Stimulated activated naive CD8-positive, alpha-beta T cell treated with anti-CD3 and anti-CD28 coated beads, Interleukin-15, Interleukin-2, amounts not matched to agents 100 U/mL and 50 U/mL, for 24 hours (primary cell): ENCODE results near the gene PMEPA1.

ENCODE experiments used
- ATAC-seq: fragments of 150-1000 bp; cut with Tn5 transposase; one replicate; pipeline ENCODE4 v1.10.0; 2021
- DNase-seq: peaks from one replicate; pipeline ENCODE4 v3.0.0; 2021

The PMEPA1 gene

GRCh38 chr20:57709823-57710799 lies at the start of gene PMEPA1:
Gene PMEPA1 (minus strand): TSS chr20:57710015. CDS start chr20:57709582, 433 bp downstream.
- ATAC-seq: peak; percentile 92
- peak; percentile 93 for DNase-seq

- no peak for DNase-seq
- no peak for ATAC-seq
Measured at GRCh38 chr20:57757767-57758166, 48.0 kb upstream of the PMEPA1 start.

DNA sequence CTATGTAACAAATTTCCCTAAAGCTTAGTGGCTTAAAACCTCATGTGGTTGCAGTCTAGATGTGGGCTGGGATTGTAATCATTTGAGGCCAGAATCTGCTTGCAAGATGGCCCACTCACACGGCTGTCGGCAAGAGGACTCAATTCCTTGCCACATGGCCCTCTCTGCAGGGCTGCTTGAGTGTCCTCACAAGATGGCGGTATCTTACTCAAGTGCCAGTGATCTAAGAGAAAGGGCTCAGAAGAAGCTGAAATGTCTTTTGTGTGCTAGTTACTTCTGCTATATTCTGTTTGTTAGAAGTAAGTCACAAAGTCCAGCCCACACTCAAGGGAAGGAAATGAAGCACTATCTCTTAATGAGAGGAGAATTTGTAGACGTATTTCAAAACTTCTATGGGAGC lies 47.1 kb upstream of the PMEPA1 start:
- no peak for ATAC-seq
- no peak for DNase-seq

DNA sequence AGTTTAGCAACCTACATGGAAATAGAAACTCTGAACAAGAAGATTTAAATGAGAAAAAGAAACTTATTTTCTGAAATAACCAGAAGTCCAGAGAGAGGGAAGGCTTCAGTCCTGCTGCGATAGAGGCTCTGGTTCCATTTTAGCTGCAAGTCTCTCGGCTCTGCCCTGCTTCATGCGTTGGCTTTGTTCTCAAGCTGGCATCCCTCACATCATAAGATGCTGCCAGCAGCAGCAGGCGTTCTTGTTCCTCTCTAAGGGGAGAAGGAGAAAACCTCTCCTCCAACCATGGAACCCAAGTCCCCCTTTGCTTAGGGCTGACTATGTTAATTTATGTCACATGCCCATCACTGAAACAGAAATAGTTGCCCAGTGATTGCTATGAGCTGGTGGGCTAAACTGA lies 46.4 kb upstream of the PMEPA1 start:
- no peak for ATAC-seq
- no peak for DNase-seq

GRCh38 chr20:57755609-57756008 lies 45.8 kb upstream of the PMEPA1 start:
- DNase-seq: no peak
- no peak for ATAC-seq

DNA sequence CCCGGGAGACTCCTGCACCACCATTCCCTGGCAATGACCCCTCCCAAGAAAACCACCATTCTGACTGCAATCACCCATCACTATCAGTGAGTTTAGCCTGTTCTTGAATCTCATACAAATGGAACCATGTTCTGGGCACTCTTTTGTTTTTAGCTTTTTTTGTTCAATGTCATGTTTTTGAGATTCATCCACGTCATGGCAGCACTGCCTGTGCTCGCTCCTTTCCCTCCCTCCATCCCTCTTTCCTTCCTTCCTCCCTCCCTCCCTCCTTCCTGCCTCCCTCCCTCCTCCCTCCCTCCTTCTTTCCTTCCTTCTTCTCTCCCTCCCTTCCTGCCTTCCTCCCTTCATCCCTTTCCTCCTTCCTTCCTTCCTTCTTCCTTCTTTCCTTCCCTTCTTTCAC lies 44.4 kb upstream of the PMEPA1 start:
- ATAC-seq: no peak
- no peak for DNase-seq

DNA sequence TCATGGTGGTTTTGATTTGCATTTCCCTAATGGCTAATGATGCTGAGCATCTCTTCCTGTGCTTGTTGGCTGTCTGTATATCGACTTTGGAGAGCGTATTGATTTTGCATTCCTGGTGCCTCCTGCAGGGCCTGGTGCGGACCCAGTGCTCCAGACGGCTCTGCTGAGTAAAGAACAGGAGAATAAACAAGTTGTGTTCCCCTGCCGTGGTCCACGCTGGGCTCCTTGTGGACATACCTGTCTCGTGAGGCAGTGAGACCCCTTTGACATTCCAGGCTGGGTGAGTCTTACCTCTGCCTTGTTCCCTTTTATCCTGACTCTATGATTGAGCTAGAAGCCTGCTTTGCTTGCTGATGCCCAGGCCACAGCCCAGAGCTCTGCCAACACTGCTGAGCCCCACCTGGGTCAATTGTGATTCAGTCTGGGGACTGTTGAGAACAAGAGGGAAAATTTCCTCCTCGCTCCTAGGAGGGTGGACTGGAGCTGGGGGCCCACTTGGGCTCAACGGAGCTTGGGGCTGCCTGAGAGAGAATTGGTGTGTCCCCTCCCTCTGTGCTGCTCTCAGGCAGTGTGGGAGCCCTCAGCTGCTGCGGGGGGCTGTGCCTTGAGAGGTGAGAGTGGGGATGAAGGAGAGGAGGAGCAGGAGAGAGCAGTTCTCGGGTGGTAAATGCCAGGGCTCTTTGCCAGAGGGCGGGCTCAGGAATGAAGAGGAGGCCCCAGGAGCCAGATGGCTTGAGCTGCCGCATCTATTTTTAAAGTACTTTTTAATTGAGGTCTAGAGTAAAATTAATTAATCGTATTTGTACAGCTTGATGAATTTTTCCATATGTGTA lies 43.7 kb upstream of the PMEPA1 start:
- DNase-seq (no peak), ATAC-seq (no peak)

DNA sequence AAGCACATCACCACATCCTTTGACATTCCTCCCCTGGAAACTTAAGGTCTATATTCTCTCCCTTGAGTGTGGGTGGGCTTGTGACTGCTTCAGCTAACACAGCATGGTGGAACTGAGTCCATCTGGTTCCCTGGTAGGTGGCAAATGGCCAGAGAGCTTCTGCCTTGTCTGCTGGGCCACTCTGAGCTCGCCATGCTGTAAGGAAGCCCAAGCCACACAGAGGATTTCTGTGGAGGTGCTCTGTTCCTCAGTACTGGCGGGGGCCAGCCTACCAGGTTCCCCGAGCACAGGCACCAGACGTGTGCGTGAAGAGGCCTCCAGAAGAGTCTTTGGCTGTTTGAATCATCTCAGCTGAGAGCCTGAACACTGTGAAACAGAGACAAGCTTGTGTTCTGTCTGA lies 41.6 kb upstream of the PMEPA1 start:
- DNase-seq (no peak), ATAC-seq (no peak)

DNA sequence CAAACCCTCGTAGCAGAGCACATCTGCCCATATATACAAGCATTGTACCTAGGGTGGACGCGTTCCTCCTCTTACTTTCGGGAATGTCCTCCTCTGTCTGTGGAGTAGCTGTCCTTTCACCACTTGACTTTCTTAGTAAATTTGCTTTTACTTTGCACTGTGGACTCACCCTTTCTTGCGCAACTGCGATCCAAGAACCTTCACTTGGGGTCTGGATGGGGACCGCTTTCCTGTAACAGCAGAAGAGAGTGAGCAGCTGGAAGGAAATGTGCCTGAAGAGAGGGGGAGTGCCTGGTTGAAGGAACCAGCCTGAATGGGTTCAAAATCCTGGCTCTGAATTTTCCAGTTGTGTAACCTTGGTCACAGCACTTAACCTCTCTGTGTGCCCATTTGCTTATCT lies 40.1 kb upstream of the PMEPA1 start:
- ATAC-seq: no peak
- no peak for DNase-seq

DNA sequence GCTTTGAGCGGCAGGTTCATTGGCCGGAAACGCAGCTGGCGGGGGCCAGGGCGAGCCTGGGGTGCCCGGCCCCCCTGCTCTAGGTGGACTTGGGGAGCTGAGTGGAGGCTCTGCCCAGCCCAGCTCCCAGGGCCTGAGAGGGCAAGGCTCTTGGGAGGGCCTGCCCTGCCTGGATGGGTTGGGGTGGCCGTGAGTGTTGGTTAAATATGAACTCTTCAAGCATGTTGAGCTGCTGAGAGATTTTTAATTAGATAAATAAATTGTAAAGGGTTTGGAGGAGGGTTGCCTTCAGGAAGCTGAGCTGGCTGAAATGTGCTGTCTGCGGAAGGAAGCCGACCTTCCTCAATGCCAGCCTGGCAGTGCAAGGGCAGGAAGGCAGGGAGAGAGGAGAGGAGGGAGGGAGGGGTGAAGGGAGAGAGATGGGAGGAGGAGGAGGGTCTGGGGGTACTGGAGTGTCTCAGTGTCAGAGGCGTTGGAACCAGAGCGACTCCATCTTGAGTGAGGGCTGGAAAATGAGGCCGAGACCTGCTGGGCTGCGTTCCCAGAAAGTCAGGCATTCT lies 39.4 kb upstream of the PMEPA1 start:
- no peak for DNase-seq
- no peak for ATAC-seq

DNA sequence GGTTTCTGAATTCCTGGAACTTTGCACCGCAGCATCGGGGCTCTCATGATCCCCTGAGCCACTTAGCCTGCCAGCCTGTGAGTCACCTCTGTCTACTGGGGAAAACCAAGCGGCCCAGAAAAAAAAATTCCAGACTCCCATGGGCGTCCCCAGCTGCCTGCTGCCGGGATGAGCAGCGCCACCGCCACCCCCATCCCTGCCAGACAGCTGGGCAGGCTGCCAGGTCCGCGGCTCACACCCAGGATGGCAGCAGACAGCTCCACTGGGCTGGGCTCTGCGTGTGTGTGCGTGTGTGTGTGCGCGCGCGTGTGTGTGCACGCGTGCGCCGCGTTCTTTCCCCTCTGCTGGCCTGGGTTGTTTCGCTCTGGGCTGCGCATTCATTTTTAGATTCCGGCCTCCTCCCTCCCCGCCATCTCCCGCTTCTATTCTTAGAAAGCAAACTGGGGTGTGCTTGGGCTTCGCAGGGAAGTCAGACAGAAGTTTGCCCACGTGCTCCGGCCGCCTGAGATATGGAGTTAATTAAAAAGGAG lies 38.9 kb upstream of the PMEPA1 start:
- DNase-seq (peak; percentile 68), ATAC-seq (peak; percentile 84)

- no peak for ATAC-seq
- no peak for DNase-seq
Measured at GRCh38 chr20:57747861-57748481, 38.2 kb upstream of the PMEPA1 start.

GRCh38 chr20:57746832-57747404 lies 37.1 kb upstream of the PMEPA1 start:
- ATAC-seq (no peak), DNase-seq (no peak)

DNA sequence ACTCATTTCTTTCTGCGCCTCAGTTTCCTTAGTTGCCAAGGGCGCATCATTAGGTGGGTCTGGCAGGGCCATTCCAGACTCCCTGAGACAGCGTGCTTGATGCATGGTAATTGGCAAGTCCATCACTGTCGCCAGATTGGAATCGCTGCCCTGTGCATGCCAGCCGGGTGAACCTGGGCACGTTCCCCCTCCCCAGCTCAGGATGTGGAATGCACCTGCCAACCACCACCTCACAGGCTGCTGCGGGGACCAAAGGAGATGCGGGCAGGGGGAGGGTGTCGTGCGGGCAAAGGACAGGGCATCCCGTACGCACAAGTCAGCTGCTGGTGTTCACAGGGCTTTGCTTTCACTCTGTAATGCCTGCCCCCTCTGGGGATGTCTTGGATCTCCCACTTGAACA lies 36.4 kb upstream of the PMEPA1 start:
- ATAC-seq: no peak
- no peak for DNase-seq

DNA sequence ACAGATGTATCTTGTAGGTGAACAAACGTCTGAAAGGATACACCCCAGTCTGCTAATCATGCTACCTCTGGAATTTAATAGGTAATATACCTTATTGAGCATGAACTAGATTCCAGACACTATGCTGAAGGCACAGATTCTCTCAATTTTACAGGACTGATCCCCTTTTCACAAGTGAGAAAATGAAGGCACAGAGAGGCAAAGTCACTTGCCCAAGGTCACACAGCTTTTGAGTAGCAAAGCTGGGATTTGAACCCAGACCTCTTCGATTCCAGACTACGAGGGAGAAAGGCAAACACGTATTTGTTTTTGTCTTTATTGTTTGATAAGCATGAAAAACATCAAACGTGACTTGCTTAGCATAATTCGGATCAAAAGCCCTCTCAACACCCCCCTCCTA lies 34.4 kb upstream of the PMEPA1 start:
- ATAC-seq: no peak
- no peak for DNase-seq

- no peak for ATAC-seq
- no peak for DNase-seq
Measured at GRCh38 chr20:57743450-57744095, 33.8 kb upstream of the PMEPA1 start.

DNA sequence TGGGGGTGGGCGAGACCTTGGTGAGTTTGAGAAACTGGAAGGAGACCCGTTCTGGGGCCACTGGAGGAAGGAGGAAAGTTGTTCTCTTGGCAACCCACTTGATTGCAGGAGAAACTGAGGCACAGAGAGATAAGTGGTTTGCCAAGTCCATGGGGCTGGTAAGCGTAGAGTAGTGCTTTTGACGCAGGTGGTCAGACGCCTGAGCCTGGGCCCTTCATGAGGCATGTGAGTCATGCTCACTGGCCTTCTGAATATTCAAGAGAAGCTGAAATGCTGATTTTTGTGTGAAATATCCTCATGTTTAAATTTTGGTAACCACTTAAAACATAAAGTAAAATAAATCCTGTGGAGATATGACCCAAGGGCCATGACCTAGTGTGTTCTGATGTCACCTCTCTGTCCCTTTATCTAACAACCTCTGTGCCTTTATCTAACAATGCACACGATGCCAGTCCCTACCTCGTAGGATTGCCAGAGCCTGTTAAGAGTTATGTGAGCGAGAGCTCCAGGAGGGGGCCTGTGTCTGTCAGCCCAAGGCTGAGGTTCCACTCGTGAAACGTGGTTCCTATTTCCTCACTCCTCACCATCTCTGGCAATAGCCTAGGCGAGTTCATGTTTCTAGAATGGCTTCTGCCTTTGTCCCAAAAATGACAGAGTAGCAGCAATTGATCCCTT lies 32.8 kb upstream of the PMEPA1 start:
- no peak for DNase-seq
- ATAC-seq: no peak

DNA sequence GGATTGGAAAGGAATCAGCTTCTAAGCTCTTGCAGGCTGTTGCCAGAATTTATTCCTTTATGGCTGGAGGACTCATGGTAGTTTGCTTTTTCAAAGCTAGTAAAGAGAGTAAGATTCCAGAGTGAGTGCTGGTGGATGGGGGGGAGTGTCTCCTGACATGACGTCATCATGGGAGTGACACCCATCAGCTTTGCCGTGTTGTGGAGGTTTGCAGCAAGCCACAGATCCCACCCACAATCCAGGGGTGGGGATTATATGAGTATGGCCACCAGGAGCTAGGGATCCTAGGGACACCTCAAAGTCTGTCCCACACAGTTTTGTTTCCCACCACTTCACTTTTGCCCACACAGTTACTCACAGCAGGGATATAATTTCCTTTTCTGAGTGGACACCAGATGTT lies 28.7 kb upstream of the PMEPA1 start:
- ATAC-seq: no peak
- no peak for DNase-seq

- DNase-seq (no peak), ATAC-seq (no peak)
Measured at GRCh38 chr20:57738053-57738452, 28.2 kb upstream of the PMEPA1 start.

GRCh38 chr20:57737349-57737748 lies 27.5 kb upstream of the PMEPA1 start:
- no peak for ATAC-seq

More at GRCh38 chr20:57737349-57737748, 27.5 kb upstream of the PMEPA1 start:
- DNase-seq: no peak
